ENCODE results near the gene TAGLN2. TPM values are rescaled to one million over a fixed set of nuclear protein-coding genes. Genes with fewer than 3 reads are reported as not detected.

The TAGLN2 gene
- total and polyA plus RNA-seq, 4 donors: 483 to 788 (median 749) TPM

GRCh38 chr1:159958719-159959380, 33.5 kb upstream of the TAGLN2 start:
- H3K27ac ChIP-seq (ENCODE audit: low read depth in 1 of 2, low read length in 1 of 2): no peak overlapping the region
- no peak for TF ChIP-seq CTCF (IDR thresholded peaks at IDR 0.05; ENCODE audit: control extremely low read depth, extremely low read depth)
- H3K9ac ChIP-seq (ENCODE audit: insufficient read depth in 1 of 2, low read length in 2 of 2): no peak overlapping the region
- H3K27me3 ChIP-seq (ENCODE audit: control insufficient read depth in 3 of 3, insufficient read depth in 3 of 3, low read length in 2 of 3): no peaks in the 10 kb centered on the region
- no peaks in the 10 kb centered on the region for H3K9me3 ChIP-seq (ENCODE audit: control insufficient read depth in 4 of 4, insufficient read depth in 3 of 4, low read length in 3 of 4)
- H3K4me3 ChIP-seq: no peak overlapping the region
- DNase-seq (no peak), ATAC-seq (ENCODE audit: insufficient read depth, low FRiP score) (no peak)
- 69 to 91% methylated on average over 3 of the region's 3 CpGs for WGBS, 2 donors
- H3K36me3 ChIP-seq (ENCODE audit: control insufficient read depth in 4 of 4, insufficient read depth in 4 of 4, low read length in 4 of 4): no peaks in the 10 kb centered on the region
- peaks cover 0 to 6% (median 3%) of the 10 kb centered on the region in 5 donors for H3K4me1 ChIP-seq (ENCODE audit: control insufficient read depth in 5 of 5, insufficient read depth in 5 of 5, low read length in 5 of 5)

- no peak overlapping the region for H3K27ac ChIP-seq (ENCODE audit: low read depth in 1 of 2, low read length in 1 of 2)
- ATAC-seq (ENCODE audit: insufficient read depth, low FRiP score) (no peak), DNase-seq (no peak)
- no peak for TF ChIP-seq CTCF (IDR thresholded peaks at IDR 0.05; ENCODE audit: control extremely low read depth, extremely low read depth)
- H3K27me3 ChIP-seq (ENCODE audit: control insufficient read depth in 3 of 3, insufficient read depth in 3 of 3, low read length in 2 of 3): no peaks in the 10 kb centered on the region
- 50 to 60% methylated on average over 9 of the region's 9 CpGs for WGBS, 2 donors
- no peaks in the 10 kb centered on the region for H3K36me3 ChIP-seq (ENCODE audit: control insufficient read depth in 4 of 4, insufficient read depth in 4 of 4, low read length in 4 of 4)
- peaks cover 0 to 6% (median 3%) of the 10 kb centered on the region in 5 donors for H3K4me1 ChIP-seq (ENCODE audit: control insufficient read depth in 5 of 5, insufficient read depth in 5 of 5, low read length in 5 of 5)
- no peak overlapping the region for H3K4me3 ChIP-seq
- no peaks in the 10 kb centered on the region for H3K9me3 ChIP-seq (ENCODE audit: control insufficient read depth in 4 of 4, insufficient read depth in 3 of 4, low read length in 3 of 4)
- no peak overlapping the region for H3K9ac ChIP-seq (ENCODE audit: insufficient read depth in 1 of 2, low read length in 2 of 2)
These were observed 32.5 kb upstream of the TAGLN2 start for GRCh38 chr1:159957824-159958268.

GRCh38 chr1:159955456-159955855, 30.1 kb upstream of the TAGLN2 start:
- peaks cover 0 to 4% (median 0%) of the 10 kb centered on the region in 5 donors for H3K4me1 ChIP-seq (ENCODE audit: control insufficient read depth in 5 of 5, insufficient read depth in 5 of 5, low read length in 5 of 5)
- no peak for TF ChIP-seq CTCF (IDR thresholded peaks at IDR 0.05; ENCODE audit: control extremely low read depth, extremely low read depth)
- no peak for DNase-seq
- H3K9me3 ChIP-seq (ENCODE audit: control insufficient read depth in 4 of 4, insufficient read depth in 3 of 4, low read length in 3 of 4): no peaks in the 10 kb centered on the region
- no peak overlapping the region for H3K9ac ChIP-seq (ENCODE audit: insufficient read depth in 1 of 2, low read length in 2 of 2)
- H3K36me3 ChIP-seq (ENCODE audit: control insufficient read depth in 4 of 4, insufficient read depth in 4 of 4, low read length in 4 of 4): no peaks in the 10 kb centered on the region
- no peak overlapping the region for H3K4me3 ChIP-seq
- H3K27me3 ChIP-seq (ENCODE audit: control insufficient read depth in 3 of 3, insufficient read depth in 3 of 3, low read length in 2 of 3): no peaks in the 10 kb centered on the region
- ATAC-seq (ENCODE audit: insufficient read depth, low FRiP score): no peak
- 79 to 87% methylated on average over 3 of the region's 3 CpGs for WGBS, 2 donors
- no peak overlapping the region for H3K27ac ChIP-seq (ENCODE audit: low read depth in 1 of 2, low read length in 1 of 2)
